ENCODE results near the gene MAPRE2.

DNA sequence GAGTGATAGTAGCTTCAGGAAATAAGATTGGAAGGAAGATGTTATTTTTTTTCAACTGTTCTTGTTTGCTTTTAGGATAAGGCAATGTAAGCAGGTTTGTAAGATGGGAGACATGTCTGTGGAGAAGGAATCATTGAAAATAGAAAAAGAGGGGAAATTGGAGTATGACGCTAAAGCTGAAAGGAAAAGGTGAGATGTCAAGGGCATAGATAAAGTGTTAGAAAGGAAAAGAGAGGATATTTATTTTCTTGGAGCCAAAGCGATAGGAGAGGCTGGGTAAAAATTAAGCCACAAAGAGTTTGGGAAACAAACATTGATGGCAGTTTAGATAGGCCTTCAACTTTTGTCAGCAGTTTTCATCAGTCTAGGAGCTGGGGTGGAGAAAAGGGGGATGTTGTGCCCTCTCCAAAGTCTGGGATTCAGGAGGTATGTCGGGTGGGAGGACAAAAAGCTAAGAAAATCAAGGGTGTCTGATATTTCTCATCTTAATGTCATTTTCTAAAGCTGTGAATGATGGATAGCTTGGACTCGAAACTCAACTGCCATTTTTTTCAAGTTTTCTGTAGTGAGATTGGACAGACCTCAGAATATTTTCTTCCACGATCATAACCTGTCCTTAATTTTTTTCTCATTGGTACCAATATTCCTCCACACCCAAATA is 63.3 kb downstream of the MAPRE2 start:
- TF ChIP-seq, protein P1, sequence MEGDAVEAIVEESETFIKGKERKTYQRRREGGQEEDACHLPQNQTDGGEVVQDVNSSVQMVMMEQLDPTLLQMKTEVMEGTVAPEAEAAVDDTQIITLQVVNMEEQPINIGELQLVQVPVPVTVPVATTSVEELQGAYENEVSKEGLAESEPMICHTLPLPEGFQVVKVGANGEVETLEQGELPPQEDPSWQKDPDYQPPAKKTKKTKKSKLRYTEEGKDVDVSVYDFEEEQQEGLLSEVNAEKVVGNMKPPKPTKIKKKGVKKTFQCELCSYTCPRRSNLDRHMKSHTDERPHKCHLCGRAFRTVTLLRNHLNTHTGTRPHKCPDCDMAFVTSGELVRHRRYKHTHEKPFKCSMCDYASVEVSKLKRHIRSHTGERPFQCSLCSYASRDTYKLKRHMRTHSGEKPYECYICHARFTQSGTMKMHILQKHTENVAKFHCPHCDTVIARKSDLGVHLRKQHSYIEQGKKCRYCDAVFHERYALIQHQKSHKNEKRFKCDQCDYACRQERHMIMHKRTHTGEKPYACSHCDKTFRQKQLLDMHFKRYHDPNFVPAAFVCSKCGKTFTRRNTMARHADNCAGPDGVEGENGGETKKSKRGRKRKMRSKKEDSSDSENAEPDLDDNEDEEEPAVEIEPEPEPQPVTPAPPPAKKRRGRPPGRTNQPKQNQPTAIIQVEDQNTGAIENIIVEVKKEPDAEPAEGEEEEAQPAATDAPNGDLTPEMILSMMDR (IDR thresholded peaks at IDR 0.05; ENCODE audit: low read depth, low read length, poor library complexity, severe bottlenecking) = no peak
- no peak for TF ChIP-seq EZH2phosphoT487 (IDR thresholded peaks at IDR 0.05; ENCODE audit: borderline replicate concordance, low read length)
